Measurements from ENCODE around the gene LRPAP1. TPM values are rescaled to one million over a fixed set of nuclear protein-coding genes. Genes with fewer than 3 reads are reported as not detected.

The LRPAP1 gene
- total RNA-seq, 1 experiment from 2014 or later = 90.8 TPM

DNA sequence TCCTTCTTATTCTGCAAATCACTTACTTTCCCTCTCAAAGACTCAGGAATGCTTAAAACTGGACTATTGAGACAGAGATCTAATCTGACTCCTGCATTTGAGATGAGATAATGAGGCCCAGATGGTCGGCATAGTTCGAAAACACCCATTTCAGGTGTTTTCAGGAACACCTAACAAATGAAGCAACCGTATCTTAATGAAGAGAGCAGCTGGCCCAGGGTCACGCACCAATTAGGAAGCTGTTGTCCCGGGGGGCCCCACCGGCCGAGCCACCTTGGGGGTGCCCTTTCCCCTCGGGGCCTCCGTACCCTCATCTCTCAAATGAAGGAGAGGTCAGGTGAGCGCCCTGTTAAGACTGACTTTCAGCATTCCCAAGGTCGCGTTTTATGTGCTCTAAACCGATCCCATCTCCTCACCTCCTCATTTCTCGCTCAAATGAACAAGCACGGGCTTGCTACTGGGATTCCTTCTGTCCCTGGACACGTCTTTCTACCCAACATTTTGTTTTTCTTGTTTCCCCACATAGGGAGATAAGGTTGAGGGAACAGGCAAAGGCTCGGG lies 824 bp downstream of the LRPAP1 start:
- no peak for ATAC-seq
- ChIA-PET CTCF (interaction anchor here (1.5 kb wide), 1 partner anchor 50 kb away, joined by 5 read pairs; no protein-coding TSS in a partner anchor), POLR2A (no interaction called here)
- peaks cover 37% of the 10 kb centered on the region for H3K27me3 Mint-ChIP-seq (ENCODE audit: low read depth)
- H3K4me1 Mint-ChIP-seq = peaks cover 17% of the 10 kb centered on the region
- H3K9me3 Mint-ChIP-seq = no peaks in the 10 kb centered on the region
- H3K27ac Mint-ChIP-seq = no peak overlapping the region; the same call in 1 of the 2 replicates
- no peak for DNase-seq (ENCODE audit: low spot score)
- TF ChIP-seq ELF4 (CRISPR knock-in tag; IDR thresholded peaks at IDR 0.05; ENCODE audit: low read depth) = no peak
- TF ChIP-seq HMGXB4 (CRISPR knock-in tag; IDR thresholded peaks at IDR 0.05) = no peak
- TF ChIP-seq ATF2 (CRISPR knock-in tag; IDR thresholded peaks at IDR 0.05; ENCODE audit: borderline replicate concordance, low read depth) = no peak
- no peak for TF ChIP-seq TEAD1 (CRISPR knock-in tag; IDR thresholded peaks at IDR 0.05)
- TF ChIP-seq ZNF396 (CRISPR knock-in tag; IDR thresholded peaks at IDR 0.05; ENCODE audit: borderline replicate concordance) = no peak
- H3K36me3 Mint-ChIP-seq = 0 out of 2 replicates have a peak, but pooled peaks cover 3% of the 10 kb centered on the region
- H3K4me3 Mint-ChIP-seq = peak overlapping the region; percentile 99

DNA sequence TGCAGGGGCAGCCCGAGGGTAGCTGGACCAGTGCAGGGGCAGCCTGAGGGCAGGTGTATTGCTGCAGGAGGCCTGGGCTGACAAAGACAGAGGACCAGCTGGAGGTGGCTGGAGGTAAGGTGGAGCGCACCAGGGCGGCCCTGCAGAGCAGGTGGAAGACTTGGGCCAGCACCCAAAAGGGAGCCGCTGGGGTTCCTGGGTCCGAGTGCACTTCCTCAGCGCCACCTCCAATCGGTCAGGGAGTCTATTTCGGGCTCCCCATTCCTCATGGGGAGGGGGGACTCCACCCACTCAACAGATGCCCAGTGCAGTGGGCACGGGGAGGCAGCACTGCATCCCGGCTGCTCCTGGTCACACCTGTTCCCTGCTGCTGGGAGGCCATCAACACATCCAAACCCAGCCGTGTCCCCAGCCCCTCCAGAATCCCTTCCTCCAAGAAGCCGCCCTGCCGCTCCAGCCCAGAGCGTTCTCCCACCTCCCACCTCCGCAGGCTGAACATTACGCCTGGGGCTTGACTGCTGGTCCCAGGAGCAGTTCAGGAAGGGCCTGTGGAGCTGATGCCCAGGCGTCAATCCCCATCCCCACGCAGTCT lies 1.5 kb downstream of the LRPAP1 start:
- DNase-seq (ENCODE audit: low spot score) (no peak), ATAC-seq (no peak)
- CTCF ChIA-PET = interaction anchor here (1.5 kb wide), 1 partner anchor 50 kb away, joined by 5 read pairs; no protein-coding TSS in a partner anchor
- POLR2A ChIA-PET = no interaction called here
- H3K4me3 Mint-ChIP-seq = peak overlapping the region; percentile 99
- peaks cover 17% of the 10 kb centered on the region for H3K4me1 Mint-ChIP-seq
- no peaks in the 10 kb centered on the region for H3K9me3 Mint-ChIP-seq
- no peak for TF ChIP-seq TP53 (CRISPR knock-in tag; IDR thresholded peaks at IDR 0.05)
- no peak for TF ChIP-seq ZNF396 (CRISPR knock-in tag; IDR thresholded peaks at IDR 0.05; ENCODE audit: borderline replicate concordance)
- no peak for TF ChIP-seq CDX4 (CRISPR knock-in tag; IDR thresholded peaks at IDR 0.05; ENCODE audit: borderline replicate concordance)
- TF ChIP-seq SP1 (CRISPR knock-in tag; conservative IDR thresholded peaks at IDR 0.05) = no peak
- TF ChIP-seq ZBTB43 (CRISPR knock-in tag; IDR thresholded peaks at IDR 0.05) = no peak
- TF ChIP-seq ZNF317 (CRISPR knock-in tag; IDR thresholded peaks at IDR 0.05; ENCODE audit: borderline replicate concordance, low read depth) = no peak
- TF ChIP-seq, protein P1, sequence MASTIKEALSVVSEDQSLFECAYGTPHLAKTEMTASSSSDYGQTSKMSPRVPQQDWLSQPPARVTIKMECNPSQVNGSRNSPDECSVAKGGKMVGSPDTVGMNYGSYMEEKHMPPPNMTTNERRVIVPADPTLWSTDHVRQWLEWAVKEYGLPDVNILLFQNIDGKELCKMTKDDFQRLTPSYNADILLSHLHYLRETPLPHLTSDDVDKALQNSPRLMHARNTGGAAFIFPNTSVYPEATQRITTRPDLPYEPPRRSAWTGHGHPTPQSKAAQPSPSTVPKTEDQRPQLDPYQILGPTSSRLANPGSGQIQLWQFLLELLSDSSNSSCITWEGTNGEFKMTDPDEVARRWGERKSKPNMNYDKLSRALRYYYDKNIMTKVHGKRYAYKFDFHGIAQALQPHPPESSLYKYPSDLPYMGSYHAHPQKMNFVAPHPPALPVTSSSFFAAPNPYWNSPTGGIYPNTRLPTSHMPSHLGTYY (CRISPR knock-in tag; IDR thresholded peaks at IDR 0.05) = no peak
- TF ChIP-seq CREM (CRISPR knock-in tag; IDR thresholded peaks at IDR 0.05) = no peak
- TF ChIP-seq, protein P2, sequence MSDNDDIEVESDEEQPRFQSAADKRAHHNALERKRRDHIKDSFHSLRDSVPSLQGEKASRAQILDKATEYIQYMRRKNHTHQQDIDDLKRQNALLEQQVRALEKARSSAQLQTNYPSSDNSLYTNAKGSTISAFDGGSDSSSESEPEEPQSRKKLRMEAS (CRISPR knock-in tag; IDR thresholded peaks at IDR 0.05) = no peak
- TF ChIP-seq ZNF121 (CRISPR knock-in tag; IDR thresholded peaks at IDR 0.05) = no peak
- no peak overlapping the region for H3K27ac Mint-ChIP-seq
- peaks cover 32% of the 10 kb centered on the region for H3K27me3 Mint-ChIP-seq (ENCODE audit: low read depth)
- H3K36me3 Mint-ChIP-seq = 0 out of 2 replicates have a peak, but pooled peaks cover 3% of the 10 kb centered on the region
